ENCODE measurements around the gene APBA1. TPM values are rescaled to one million over a fixed set of nuclear protein-coding genes. Genes with fewer than 3 reads are reported as not detected.

Gene APBA1
- total RNA-seq, 1 experiment from 2014 or later, result 1.8 TPM

DNA sequence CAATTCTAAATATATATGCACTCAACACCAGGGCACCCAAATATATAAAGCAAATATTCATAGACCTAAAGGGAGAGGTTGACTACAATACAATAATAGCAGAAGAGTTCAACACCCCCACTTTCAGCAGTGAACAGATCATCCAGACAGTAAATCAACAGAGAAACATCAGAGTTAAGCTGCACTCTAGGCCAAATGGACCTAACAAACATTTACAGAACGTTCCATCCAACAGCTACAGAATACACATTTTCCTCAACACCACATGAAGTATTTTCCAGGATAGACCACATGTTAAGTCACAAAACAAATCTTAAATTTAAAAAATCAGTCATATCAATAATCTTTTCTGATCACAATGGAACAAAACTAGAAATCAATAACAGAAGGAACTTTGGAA lies 18.9 kb downstream of the APBA1 start:
- Histone ChIP-seq H2BK12ac (ENCODE audit: insufficient read length, low read depth, low read length) (no peak overlapping the region), H3K4ac (ENCODE audit: low read depth, low read length) (no peak overlapping the region), H4K5ac (ENCODE audit: insufficient read length, low read depth, low read length) (no peak overlapping the region), H3K79me1 (ENCODE audit: insufficient read depth, low read depth, low read length, poor library complexity, severe bottlenecking) (no peaks in the 10 kb centered on the region), H3K9me3 (ENCODE audit: control insufficient read depth, low read depth, low read length) (no peaks in the 10 kb centered on the region), H4K8ac (replicated peaks; ENCODE audit: insufficient read length, low read depth, low read length) (no peak overlapping the region), H3K27me3 (ENCODE audit: insufficient read depth, low read length) (no peaks in the 10 kb centered on the region), H3K27ac (ENCODE audit: insufficient read length, low read depth, low read length) (no peak overlapping the region), H3K14ac (ENCODE audit: insufficient read depth, low read length) (no peak overlapping the region), H2BK20ac (ENCODE audit: low read depth, low read length, poor library complexity, severe bottlenecking) (no peak overlapping the region), H2BK120ac (ENCODE audit: low read depth, low read length, poor library complexity, severe bottlenecking) (no peak overlapping the region), H2BK15ac (ENCODE audit: low read depth, low read length) (no peak overlapping the region), H2AFZ (ENCODE audit: low read length) (no peak overlapping the region), H4K91ac (ENCODE audit: insufficient read length, low read depth, low read length) (no peak overlapping the region), H4K20me1 (ENCODE audit: control insufficient read depth, insufficient read depth, insufficient read length) (no peaks in the 10 kb centered on the region), H3K9ac (ENCODE audit: extremely low read depth, insufficient read length, low read length) (no peak overlapping the region), H3T11ph (ENCODE audit: low read length) (no peak overlapping the region), H3K23me2 (ENCODE audit: insufficient read length, low read depth, low read length, poor library complexity, severe bottlenecking) (no peaks in the 10 kb centered on the region), H3K56ac (ENCODE audit: insufficient read length, low read depth, low read length) (no peak overlapping the region), H2AK5ac (ENCODE audit: insufficient read length, low read length) (no peak overlapping the region), H2BK5ac (ENCODE audit: insufficient read length, low read length) (no peak overlapping the region), H3K18ac (ENCODE audit: insufficient read length, low read depth, low read length) (no peak overlapping the region), H3K4me2 (ENCODE audit: insufficient read depth, insufficient read length, low read length) (no peak overlapping the region), H3K4me1 (ENCODE audit: insufficient read depth, low read length) (no peaks in the 10 kb centered on the region), H3K23ac (ENCODE audit: insufficient read length, low read depth, low read length) (no peak overlapping the region), H3K79me2 (ENCODE audit: insufficient read depth, low read length) (no peaks in the 10 kb centered on the region)
- no peaks in the 10 kb centered on the region for H3K9me3 Mint-ChIP-seq
- no peaks in the 10 kb centered on the region for H3K36me3 Mint-ChIP-seq (ENCODE audit: insufficient read depth in 1 of 3, low read depth in 3 of 3)
- no peaks in the 10 kb centered on the region for H3K27me3 Mint-ChIP-seq (ENCODE audit: low read depth)
- no peak overlapping the region for H3K4me3 Mint-ChIP-seq
- peaks cover 0 to 10% of the 10 kb centered on the region in 2 experiments; a peak in 2 of 4 replicates for H3K4me1 Mint-ChIP-seq
- WGBS (ENCODE audit: extremely low coverage, insufficient read length, low lambda C conversion rate), result no CpG with 5 or more reads among the region's 1 CpG
- no peak overlapping the region for H3K27ac Mint-ChIP-seq
- TF ChIP-seq, protein P1, sequence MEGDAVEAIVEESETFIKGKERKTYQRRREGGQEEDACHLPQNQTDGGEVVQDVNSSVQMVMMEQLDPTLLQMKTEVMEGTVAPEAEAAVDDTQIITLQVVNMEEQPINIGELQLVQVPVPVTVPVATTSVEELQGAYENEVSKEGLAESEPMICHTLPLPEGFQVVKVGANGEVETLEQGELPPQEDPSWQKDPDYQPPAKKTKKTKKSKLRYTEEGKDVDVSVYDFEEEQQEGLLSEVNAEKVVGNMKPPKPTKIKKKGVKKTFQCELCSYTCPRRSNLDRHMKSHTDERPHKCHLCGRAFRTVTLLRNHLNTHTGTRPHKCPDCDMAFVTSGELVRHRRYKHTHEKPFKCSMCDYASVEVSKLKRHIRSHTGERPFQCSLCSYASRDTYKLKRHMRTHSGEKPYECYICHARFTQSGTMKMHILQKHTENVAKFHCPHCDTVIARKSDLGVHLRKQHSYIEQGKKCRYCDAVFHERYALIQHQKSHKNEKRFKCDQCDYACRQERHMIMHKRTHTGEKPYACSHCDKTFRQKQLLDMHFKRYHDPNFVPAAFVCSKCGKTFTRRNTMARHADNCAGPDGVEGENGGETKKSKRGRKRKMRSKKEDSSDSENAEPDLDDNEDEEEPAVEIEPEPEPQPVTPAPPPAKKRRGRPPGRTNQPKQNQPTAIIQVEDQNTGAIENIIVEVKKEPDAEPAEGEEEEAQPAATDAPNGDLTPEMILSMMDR (conservative IDR thresholded peaks at IDR 0.05), result no peak
- no peak for DNase-seq

Data from H9 (cell line).